HuH-7 (cell line): ENCODE data around the gene SMIM10L1.

Source experiments
- DNase-seq: peaks from one replicate; pipeline ENCODE4 v3.0.0; 2011; ENCODE audit warnings: low spot score

The SMIM10L1 gene

GRCh38 chr12:11186837-11187236 lies 15.8 kb downstream of the SMIM10L1 start, which contains the start of gene TAS2R42:
Gene TAS2R42 (minus strand): TSS chr12:11186937. CDS start chr12:11186937, 0 bp downstream.
- DNase-seq: no peak

- DNase-seq: no peak
Measured at GRCh38 chr12:11202811-11203210, 31.8 kb downstream of the SMIM10L1 start.

GRCh38 chr12:11204173-11204572 lies 33.2 kb downstream of the SMIM10L1 start:
- DNase-seq: no peak

GRCh38 chr12:11209113-11209512 lies 38.1 kb downstream of the SMIM10L1 start:
- DNase-seq: no peak
